ENCODE measurements around the gene PRDM16. TPM values are rescaled to one million over a fixed set of nuclear protein-coding genes. Genes with fewer than 3 reads are reported as not detected.

The PRDM16 gene
- polyA plus RNA-seq, 2 of the 4 experiments (the other 2 are of a cell fraction): 0.03 to 0.35 TPM

GRCh38 chr1:3061981-3062615, 6.9 kb upstream of the PRDM16 start:
- no peak overlapping the region for H3K4me3 ChIP-seq
- no peaks in the 10 kb centered on the region for H3K4me1 ChIP-seq
- ATAC-seq (no peak), DNase-seq (ENCODE audit: low read depth in 1 of 2, low spot score in 1 of 2) (no peak), FAIRE-seq (no peak)
- no peak overlapping the region for H3K27ac ChIP-seq
- no peaks in the 10 kb centered on the region for H3K9me3 ChIP-seq
- CTCF ChIA-PET: no interaction called here
- TF ChIP-seq ZC3H11A (IDR thresholded peaks at IDR 0.05): no peak
- TF ChIP-seq CHD2 (IDR thresholded peaks at IDR 0.05; ENCODE audit: low read length, partially characterized antibody): no peak
- TF ChIP-seq, protein P1, sequence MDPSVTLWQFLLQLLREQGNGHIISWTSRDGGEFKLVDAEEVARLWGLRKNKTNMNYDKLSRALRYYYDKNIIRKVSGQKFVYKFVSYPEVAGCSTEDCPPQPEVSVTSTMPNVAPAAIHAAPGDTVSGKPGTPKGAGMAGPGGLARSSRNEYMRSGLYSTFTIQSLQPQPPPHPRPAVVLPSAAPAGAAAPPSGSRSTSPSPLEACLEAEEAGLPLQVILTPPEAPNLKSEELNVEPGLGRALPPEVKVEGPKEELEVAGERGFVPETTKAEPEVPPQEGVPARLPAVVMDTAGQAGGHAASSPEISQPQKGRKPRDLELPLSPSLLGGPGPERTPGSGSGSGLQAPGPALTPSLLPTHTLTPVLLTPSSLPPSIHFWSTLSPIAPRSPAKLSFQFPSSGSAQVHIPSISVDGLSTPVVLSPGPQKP (IDR thresholded peaks at IDR 0.05; ENCODE audit: low read depth, low read length): no peak
- TF ChIP-seq HDAC2 (IDR thresholded peaks at IDR 0.05): no peak
- no peak for TF ChIP-seq FOSL2 (IDR thresholded peaks at IDR 0.05)
- TF ChIP-seq FOSL2 (CRISPR knock-in tag; IDR thresholded peaks at IDR 0.05): no peak
- TF ChIP-seq GATA3 (IDR thresholded peaks at IDR 0.05; ENCODE audit: borderline replicate concordance): no peak
- no peak for TF ChIP-seq NR3C1 (IDR thresholded peaks at IDR 0.05)
- no peak for TF ChIP-seq ZFP36 (IDR thresholded peaks at IDR 0.05; ENCODE audit: borderline replicate concordance, partially characterized antibody)
- no peak for TF ChIP-seq CBX8 (IDR thresholded peaks at IDR 0.05)
- TF ChIP-seq EP300 (IDR thresholded peaks at IDR 0.05): no peak
- TF ChIP-seq, protein P2, sequence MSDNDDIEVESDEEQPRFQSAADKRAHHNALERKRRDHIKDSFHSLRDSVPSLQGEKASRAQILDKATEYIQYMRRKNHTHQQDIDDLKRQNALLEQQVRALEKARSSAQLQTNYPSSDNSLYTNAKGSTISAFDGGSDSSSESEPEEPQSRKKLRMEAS (IDR thresholded peaks at IDR 0.05): no peak
- TF ChIP-seq RNF2 (IDR thresholded peaks at IDR 0.05; ENCODE audit: borderline replicate concordance, low read depth): no peak
- no peak for TF ChIP-seq NPAS2 (CRISPR knock-in tag; IDR thresholded peaks at IDR 0.05; ENCODE audit: borderline replicate concordance)
- no peak for TF ChIP-seq KDM1A (IDR thresholded peaks at IDR 0.05; ENCODE audit: low read depth)
- TF ChIP-seq E2F6 (IDR thresholded peaks at IDR 0.05; ENCODE audit: borderline replicate concordance, low read depth): no peak
- no peak overlapping the region for H3K4me2 ChIP-seq
- POLR2A ChIA-PET: no interaction called here
- 46% methylated on average over 17 of the region's 21 CpGs for WGBS (ENCODE audit: missing lambda C conversion rate)

GRCh38 chr1:3062616-3063378, 6.2 kb upstream of the PRDM16 start:
- DNase-seq (ENCODE audit: low read depth in 1 of 2, low spot score in 1 of 2) (no peak), FAIRE-seq (no peak), ATAC-seq (no peak)
- ChIA-PET POLR2A (no interaction called here), CTCF (no interaction called here)
- Histone ChIP-seq H3K27ac (no peak overlapping the region), H3K4me2 (no peak overlapping the region), H3K9me3 (no peaks in the 10 kb centered on the region), H3K4me3 (no peak overlapping the region), H3K4me1 (no peaks in the 10 kb centered on the region)
- no peak for TF ChIP-seq RARB (CRISPR knock-in tag; IDR thresholded peaks at IDR 0.05)
- TF ChIP-seq FOXS1 (CRISPR knock-in tag; IDR thresholded peaks at IDR 0.05): no peak
- no peak for TF ChIP-seq RCOR1 (IDR thresholded peaks at IDR 0.05; ENCODE audit: low read depth, low read length)
- no peak for TF ChIP-seq EHF (CRISPR knock-in tag; IDR thresholded peaks at IDR 0.05)
- TF ChIP-seq SMC3 (IDR thresholded peaks at IDR 0.05): no peak
- TF ChIP-seq POLR2AphosphoS2 (conservative IDR thresholded peaks at IDR 0.05; ENCODE audit: low read length): no peak
- TF ChIP-seq HOXA7 (CRISPR knock-in tag; IDR thresholded peaks at IDR 0.05): no peak
- TF ChIP-seq POLR2A (IDR thresholded peaks at IDR 0.05; ENCODE audit: low read length): no peak
- TF ChIP-seq, protein P3, sequence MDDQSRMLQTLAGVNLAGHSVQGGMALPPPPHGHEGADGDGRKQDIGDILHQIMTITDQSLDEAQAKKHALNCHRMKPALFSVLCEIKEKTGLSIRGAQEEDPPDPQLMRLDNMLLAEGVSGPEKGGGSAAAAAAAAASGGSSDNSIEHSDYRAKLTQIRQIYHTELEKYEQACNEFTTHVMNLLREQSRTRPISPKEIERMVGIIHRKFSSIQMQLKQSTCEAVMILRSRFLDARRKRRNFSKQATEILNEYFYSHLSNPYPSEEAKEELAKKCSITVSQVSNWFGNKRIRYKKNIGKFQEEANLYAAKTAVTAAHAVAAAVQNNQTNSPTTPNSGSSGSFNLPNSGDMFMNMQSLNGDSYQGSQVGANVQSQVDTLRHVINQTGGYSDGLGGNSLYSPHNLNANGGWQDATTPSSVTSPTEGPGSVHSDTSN (IDR thresholded peaks at IDR 0.05): no peak
- WGBS (ENCODE audit: missing lambda C conversion rate): 65% methylated on average over 5 of the region's 50 CpGs

All from A549 (cell line).